GM10248 (cell line): ENCODE data around the gene VAPA.

ENCODE experiments used
- CTCF ChIA-PET: fragments of 300-600 bp; sonication (Branson Sonifier 250); formaldehyde crosslinking; extraction: SDS; loops from one replicate; lab custom pipeline; 2021; ENCODE audit warnings: antibody characterized with exemption; lab: Yijun Ruan, JAX
- POLR2A ChIA-PET: fragments of 350-650 bp; sonication (Branson Sonifier 250); formaldehyde crosslinking; extraction: SDS; loops from one replicate; lab custom pipeline; 2020; ENCODE audit warnings: antibody characterized with exemption; lab: Yijun Ruan, JAX
- DNase-seq: peaks from one replicate; pipeline ENCODE4 v3.0.0; 2012; ENCODE audit errors: extremely low spot score
- TF ChIP-seq, protein P1 (sequence below): IDR thresholded peaks from 2 replicates; pipeline ENCODE4 v1.5.1; 2012; ENCODE audit warnings: mild to moderate bottlenecking, low read depth; ENCODE audit errors: extremely low read depth, missing control alignments, control extremely low read depth

The VAPA gene

DNA sequence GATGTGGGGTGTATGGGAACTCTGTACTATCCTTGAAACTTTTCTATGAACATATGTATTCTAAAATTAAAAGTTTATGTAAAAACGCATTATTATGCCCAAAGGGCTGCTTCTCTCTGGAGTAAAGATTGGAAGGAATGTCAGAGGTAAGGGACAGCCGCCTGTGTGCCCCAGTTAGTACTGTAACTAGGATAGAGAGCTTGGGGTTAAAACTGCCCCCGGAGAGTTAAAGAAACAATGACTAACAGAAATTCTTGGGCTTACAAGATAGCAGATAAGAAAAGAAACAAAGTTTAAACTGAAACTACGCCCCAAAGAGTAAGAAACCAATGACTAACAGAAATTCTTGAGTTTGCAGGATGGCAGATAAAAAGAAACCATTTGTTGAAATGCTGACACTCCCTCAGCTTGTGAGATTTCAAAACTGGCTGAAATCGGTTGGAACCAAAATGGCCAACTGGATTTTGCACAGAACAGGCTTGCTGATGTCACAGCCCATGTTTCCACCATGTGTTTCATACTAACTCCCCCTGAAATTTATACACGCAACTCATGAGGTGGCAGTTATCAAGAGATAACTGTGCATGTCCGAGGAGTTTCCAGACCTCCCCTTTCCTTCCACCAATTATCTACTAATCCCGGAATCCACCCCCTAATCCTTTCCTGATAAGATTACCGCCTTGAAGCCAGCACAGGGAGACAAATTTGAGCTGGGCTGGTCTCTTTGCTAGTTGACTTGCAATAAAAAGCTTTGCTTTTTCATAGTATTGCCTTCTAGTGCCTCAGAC, 36.8 kb upstream of the VAPA start:
- ChIA-PET POLR2A (no interaction called here), CTCF (interaction anchor here (1.1 kb wide), 1 partner anchor 18 kb away, joined by 3 read pairs; no protein-coding TSS in a partner anchor)
- TF ChIP-seq, protein P1, sequence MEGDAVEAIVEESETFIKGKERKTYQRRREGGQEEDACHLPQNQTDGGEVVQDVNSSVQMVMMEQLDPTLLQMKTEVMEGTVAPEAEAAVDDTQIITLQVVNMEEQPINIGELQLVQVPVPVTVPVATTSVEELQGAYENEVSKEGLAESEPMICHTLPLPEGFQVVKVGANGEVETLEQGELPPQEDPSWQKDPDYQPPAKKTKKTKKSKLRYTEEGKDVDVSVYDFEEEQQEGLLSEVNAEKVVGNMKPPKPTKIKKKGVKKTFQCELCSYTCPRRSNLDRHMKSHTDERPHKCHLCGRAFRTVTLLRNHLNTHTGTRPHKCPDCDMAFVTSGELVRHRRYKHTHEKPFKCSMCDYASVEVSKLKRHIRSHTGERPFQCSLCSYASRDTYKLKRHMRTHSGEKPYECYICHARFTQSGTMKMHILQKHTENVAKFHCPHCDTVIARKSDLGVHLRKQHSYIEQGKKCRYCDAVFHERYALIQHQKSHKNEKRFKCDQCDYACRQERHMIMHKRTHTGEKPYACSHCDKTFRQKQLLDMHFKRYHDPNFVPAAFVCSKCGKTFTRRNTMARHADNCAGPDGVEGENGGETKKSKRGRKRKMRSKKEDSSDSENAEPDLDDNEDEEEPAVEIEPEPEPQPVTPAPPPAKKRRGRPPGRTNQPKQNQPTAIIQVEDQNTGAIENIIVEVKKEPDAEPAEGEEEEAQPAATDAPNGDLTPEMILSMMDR = no peak
- DNase-seq = no peak

DNA sequence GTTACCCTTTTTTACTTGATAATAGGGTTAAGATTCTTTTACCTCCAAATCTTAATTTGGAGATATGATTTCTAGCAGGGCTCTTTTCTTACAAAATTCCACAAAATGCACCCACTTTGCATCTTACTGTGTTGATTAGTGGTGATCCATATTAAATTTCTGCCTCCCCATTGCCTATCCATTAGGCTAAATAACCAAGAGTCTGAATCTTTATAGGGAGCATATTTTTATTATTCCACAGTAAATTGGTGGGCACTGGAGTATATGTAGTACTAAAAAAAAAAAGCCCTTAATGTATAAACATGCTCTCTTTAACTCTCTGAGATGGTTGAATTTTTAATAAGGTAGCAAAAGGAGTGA, 36.2 kb upstream of the VAPA start:
- ChIA-PET POLR2A (no interaction called here), CTCF (interaction anchor here (1.1 kb wide), 1 partner anchor 18 kb away, joined by 3 read pairs; no protein-coding TSS in a partner anchor)
- DNase-seq = no peak
- TF ChIP-seq, protein P1 = no peak

GRCh38 chr18:9878095-9878494, 35.7 kb upstream of the VAPA start:
- TF ChIP-seq, protein P1 = no peak
- ChIA-PET CTCF (no interaction called here), POLR2A (no interaction called here)
- DNase-seq = no peak

- ChIA-PET CTCF (no interaction called here), POLR2A (no interaction called here)
- no peak for DNase-seq
- TF ChIP-seq, protein P1 = no peak
These were observed 35.0 kb upstream of the VAPA start for GRCh38 chr18:9878783-9879242.

DNA sequence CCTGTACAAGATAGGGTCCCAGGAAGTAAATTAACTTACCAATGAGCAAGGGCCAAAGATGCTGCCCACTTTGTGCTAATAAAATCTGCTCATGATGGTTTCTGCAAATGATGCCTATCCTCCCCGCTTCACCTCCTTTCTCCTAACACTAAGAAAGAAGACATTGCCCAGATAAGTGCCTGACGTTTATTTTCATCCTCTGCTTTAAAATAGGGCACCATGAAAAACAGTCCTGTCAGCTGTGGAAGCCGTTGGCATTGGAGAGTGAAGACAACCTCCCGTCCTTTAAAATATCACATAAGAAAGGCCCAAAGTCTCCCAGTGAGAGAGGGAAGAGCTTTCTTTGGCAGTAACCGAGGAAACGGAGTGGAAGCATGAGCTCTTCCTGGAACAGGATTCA, 29.7 kb upstream of the VAPA start:
- TF ChIP-seq, protein P1 = no peak
- CTCF ChIA-PET = no interaction called here
- no peak for DNase-seq
- POLR2A ChIA-PET = no interaction called here

GRCh38 chr18:9884532-9885140, 29.2 kb upstream of the VAPA start:
- no peak for DNase-seq
- TF ChIP-seq, protein P1 = no peak
- CTCF ChIA-PET = no interaction called here
- POLR2A ChIA-PET = no interaction called here
